Activated CD8-positive, alpha-beta memory T cell treated with anti-CD3 and anti-CD28 coated beads for 24 hours (primary cell): Measurements from ENCODE around the gene RTN4RL1.

Experiments used
- DNase-seq: peaks from one replicate; pipeline ENCODE4 v3.0.0-alpha.2; 2020

RTN4RL1 gene

DNA sequence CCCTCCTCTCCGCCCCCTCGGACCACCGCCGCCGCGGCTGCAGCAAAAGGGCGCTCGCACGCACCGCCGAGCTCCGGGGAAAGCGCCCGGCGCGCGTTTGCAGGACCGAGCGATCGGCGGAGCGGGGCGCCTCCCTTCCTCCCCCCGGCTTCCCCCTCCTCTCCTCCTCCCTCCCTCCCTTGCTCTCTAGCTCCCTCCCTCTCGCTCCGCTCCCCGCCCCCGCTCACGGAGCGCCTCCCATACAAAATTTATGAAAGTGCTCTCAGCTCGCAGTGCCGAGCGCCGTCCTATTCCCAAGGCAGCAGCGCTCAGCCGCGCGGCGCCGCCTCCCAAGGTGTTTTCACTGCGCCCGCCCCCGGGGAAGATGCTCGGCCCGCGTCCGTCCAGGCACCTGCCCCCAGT, at the start of gene RTN4RL1:
RTN4RL1 (minus strand) TSS at position 115 of the 402 bp plus-strand sequence. CDS start 469 bp downstream, outside the sequence.
- DNase-seq: peak; percentile 79

- DNase-seq: no peak
Measured at GRCh38 chr17:2074919-2075318, 49.8 kb upstream of the RTN4RL1 start.

GRCh38 chr17:2071455-2072281, 46.5 kb upstream of the RTN4RL1 start:
- DNase-seq: no peak

GRCh38 chr17:2071024-2071385, 45.9 kb upstream of the RTN4RL1 start:
- no peak for DNase-seq

DNA sequence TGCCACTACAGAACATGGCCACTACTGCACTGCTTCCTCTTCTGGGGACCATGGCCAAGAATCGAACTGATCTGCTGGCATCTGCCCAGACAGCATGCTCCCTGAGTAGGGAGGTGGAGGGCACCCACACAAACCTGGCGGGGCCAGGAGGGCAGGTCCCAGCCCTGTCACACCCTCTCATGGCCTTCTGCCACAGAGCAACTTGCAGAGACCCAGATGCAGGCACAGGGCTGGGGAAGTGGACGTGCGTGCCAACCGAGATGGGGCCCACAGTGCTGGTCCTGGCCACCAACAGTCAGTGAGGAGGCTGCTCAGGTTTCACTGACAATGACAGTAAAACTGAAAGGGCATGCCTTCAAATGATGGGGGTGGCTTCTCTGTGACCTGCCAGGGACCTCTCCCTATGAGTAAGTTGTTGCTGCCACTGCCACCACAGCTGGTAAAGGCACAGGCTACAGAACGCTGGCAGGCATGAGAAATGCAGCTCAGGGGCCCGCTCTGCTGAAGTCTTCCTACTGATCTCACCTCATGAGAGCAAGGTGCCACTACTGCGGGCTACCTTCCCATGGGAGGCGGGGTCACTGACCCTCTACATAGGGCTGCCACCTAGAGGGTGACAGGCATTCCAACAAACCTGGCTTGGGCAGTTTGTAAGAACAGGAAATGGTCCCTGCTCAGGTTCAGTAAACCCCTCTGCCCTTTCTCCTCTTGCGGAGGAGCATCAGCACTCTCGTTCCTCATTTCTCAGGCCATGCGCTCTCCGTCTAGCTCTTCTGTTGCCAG, 45.3 kb upstream of the RTN4RL1 start:
- peak; percentile 81 for DNase-seq

DNA sequence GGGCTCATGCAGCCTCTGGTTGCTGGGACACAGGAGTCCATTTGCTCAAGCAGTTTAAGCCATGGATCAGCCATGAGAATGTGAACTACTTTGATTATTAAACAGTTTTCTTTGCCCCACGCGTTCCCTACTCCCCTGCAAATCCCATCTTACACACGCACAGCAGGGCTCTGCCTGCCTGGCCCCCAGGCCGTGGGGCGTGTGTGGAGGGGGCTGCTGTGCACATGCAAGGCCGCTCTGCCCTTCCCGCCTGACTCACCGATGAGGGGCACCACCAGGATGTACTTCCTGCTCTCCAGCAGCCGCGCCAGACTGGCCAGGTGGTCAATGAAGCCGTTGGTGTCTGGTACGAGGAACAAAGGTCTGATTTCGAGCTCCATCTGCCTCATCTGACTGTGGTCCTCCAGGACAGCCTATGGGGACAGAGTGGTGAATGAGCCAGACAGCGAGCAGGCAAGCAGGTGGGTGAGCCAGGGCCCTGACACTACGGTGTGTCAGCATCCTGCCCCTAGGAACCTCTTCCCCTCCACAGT, 43.5 kb upstream of the RTN4RL1 start:
- DNase-seq: no peak

- no peak for DNase-seq
Measured at GRCh38 chr17:2068031-2068518, 42.9 kb upstream of the RTN4RL1 start.

DNA sequence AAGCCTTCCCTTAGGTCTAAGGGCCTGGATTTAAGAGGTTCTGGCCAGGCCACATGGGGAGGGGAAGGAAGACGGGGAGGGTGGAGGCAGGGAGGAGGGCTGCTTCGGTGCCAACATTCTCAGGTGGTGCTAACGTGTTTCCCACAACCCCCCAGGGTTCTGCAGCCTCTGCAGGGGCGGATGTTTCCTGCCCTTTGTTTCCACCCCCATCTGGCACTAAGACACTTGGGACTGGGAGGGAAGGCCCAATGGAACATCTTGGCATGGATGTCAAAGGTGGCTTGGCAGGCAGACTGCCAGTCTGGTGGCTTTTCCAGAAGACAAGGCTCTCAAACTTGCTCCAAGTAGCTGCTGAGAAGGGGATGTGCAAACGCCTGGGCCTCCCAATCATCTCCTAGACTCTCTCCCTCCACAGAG, 42.5 kb upstream of the RTN4RL1 start:
- DNase-seq: no peak

DNA sequence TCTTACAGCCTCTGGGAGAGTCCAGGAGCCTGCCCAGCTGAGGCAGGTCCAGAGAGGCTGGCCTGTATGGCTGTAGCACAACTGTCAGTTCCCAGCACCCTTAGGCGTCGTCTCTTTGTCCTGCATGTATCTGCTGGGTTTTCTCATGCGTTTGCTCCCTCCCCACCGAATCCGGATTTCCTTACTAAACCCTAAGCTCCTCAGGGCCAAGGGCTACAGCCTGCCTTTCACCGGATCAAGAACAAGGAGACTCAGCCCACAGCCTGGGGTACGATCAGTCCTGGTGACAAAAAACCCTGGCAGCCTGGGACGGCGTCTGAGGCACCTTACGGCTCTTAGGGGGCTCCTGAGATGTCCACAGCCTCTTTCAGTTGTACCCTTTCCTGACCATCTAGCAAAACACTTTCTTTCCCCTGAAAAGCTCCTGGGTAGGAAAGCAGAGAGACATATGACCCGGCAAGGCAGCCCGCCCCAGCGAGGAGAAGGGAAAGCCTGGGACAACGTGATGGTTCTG, 42.0 kb upstream of the RTN4RL1 start:
- no peak for DNase-seq

- DNase-seq: no peak
Measured at GRCh38 chr17:2065949-2066400, 40.8 kb upstream of the RTN4RL1 start.

- DNase-seq: peak; percentile 86
Measured at GRCh38 chr17:2064980-2065785, 40.0 kb upstream of the RTN4RL1 start.

GRCh38 chr17:2064520-2064971, 39.4 kb upstream of the RTN4RL1 start:
- DNase-seq: no peak

- no peak for DNase-seq
Measured at GRCh38 chr17:2064147-2064489, 39.0 kb upstream of the RTN4RL1 start.

- no peak for DNase-seq
Measured at GRCh38 chr17:2063261-2064146, 38.4 kb upstream of the RTN4RL1 start.

GRCh38 chr17:2062571-2063183, 37.5 kb upstream of the RTN4RL1 start:
- no peak for DNase-seq

DNA sequence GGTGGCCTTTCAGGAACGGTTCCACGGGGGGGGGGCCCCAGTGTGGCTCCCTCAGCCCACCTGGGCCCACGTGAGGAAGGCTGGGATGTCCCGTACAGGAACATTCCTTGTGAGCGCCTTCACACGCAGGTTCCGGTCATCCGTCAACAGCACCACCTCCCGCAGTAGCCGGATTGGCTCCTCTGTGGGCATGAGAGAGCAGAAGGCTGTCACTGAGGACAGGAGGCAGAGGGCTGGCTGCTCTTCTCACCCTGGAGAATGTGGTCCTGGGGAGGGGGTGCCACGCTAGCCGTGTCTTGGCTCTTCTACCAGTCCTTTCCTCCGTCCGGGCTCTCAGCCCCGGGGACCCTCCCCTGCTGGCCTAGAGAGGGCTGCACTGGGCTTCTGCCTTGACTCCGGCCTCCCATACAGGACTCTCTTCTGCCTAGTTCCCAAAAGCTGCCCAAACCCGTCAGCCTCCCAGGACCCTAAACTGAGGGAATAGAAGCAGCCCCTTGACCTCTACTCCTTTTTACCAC, 36.4 kb upstream of the RTN4RL1 start:
- DNase-seq: no peak

- no peak for DNase-seq
Measured at GRCh38 chr17:2060681-2061440, 35.7 kb upstream of the RTN4RL1 start.

DNA sequence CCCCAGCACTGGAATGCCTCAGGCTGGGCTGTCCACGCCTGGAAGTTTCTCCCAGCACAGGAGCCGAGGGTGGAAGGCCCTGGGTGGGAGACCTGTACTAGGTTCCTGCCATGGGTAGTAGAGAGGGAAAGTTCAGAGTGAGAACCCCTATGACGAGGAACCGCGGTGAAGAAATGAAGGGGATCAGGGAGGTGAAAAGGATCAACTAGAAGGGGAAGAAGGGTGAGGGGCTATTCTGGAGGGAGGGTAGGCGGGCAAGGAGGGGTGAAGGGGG, 35.2 kb upstream of the RTN4RL1 start:
- DNase-seq: no peak

DNA sequence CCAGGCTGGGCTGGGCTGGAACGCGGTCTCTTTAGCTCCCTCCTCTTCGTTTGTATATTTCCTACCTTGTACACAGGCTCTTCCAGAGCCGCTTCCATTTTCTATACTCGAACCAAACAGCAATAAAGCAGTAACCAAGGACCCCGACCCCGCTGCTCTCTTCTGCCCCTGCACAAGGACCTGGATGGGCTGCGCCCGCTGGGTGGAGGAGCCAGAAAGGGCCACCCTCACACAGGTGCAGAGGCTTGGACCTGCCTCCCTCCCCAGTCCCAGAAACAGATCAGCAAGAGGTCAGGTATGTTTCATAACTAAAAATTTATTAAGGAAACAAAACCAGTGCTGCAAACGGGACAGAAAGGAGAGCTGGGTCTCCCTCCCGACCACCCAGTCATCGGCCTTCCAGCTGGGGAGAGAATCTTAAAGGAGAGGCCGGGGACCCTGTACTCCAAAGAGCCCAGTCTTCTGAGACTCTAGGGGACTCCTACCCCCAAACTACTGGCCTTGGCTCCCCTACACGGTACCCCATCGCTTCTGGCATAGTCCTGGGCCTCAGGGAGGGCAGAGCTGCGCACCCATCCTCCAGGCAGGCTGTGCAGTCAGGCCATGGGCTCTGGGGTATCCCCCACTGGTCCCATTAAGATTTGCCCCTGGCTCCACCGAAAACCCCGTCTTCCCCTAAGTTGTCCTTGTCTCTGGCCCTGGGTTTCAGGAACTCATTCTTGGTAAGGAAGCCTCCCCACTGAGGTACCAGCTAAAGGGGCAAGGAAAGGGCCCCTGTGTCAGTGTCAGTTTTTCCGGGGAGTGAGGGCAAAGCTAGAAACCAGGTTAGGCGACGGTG, 34.6 kb upstream of the RTN4RL1 start:
- DNase-seq: no peak
